Epithelial cell of alveolus of lung (primary cell): ENCODE measurements around the gene C6orf15. TPM values are rescaled to one million over a fixed set of nuclear protein-coding genes. Genes with fewer than 3 reads are reported as not detected.

Source experiments
- total RNA-seq: library from RNA; depleted of rRNA; stranded (reverse); fragments of >200 nt; gene quantifications from 2 replicates; pipeline ENCODE4 v1.2.1, GENCODE V29; 2015

C6orf15 gene
- total RNA-seq, result 0.65 TPM in 1 of 2 replicates, not detected in the other

GRCh38 chr6:31112478-31112877 lies at the start of gene C6orf15:
Gene C6orf15 (minus strand): TSS chr6:31112575. CDS start chr6:31112555, 20 bp downstream.

DNA sequence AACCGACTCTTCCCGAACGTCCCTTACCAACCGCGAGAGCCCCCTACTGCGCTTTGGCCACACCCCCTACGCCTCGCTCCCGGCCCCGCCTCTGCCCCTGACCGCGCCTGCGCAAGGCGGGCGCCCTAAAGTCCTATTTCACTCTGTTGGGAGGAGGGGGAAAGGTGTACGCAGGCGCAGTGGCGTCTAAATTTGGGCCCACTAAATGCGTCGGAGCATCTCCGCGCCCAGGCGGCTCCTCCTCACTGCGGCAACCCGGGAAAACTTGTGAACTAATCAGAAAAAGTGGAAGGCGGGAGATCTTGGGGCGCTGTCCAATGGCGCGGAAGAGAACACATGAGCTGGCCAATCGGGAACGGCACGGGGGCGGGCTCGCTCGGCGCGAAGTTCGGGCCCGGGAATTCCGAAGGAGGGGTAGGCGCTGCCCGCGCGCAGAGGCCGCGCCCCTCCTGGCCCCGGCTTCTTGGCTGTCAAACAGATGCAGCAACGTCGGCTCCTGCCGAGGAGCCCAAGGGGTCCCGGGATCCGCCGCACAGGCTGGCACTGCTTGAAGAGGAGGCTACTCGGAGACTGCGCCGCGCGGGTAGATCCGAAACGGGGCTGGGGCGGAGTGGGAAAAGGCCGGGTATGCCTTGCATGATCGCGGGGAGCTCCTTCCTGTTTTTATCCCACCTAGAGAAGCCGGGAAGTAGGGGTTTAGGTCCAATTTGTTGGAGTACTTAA lies 45.9 kb upstream of the C6orf15 start, which contains the start of gene TCF19:
Gene TCF19 (plus strand): TSS at position 450 of the 723 bp plus-strand sequence. CDS start 881 bp downstream, outside the sequence.

DNA sequence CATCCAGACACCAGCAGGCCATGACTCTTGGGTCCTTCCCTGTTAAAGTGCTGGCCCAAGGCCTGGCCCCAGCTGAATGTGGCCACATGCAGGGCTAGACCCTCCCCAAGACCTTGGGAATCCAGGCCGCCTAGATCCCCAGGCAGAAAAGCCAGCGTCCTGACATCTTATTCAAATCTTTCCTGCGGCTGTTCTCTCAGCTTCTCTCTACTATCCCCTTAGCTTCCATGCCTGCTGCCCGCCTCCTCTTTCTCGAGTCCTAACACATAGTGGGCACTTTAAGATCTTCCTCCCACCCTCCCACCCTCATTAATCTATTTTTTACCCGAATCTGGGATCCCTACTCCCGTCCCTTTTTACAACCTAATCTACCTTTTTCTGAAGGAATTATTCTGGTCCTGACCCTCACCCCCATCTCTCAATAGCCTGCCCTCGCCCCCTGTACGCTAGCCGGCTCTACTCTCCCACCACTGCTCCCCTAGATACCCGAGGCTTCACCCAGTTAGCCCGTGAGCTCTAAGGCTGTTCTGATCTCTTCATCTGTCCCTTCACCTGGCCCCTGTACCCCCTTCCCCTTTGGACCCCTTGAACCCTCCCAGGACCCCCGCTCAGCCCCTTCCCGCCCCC lies 45.3 kb upstream of the C6orf15 start, which contains the start of gene CCHCR1:
Gene CCHCR1 (minus strand): TSS at position 290 of the 627 bp plus-strand sequence. CDS start 202 bp downstream, at position 88.

GRCh38 chr6:31138982-31139381 lies 26.6 kb upstream of the C6orf15 start, which contains the start of gene PSORS1C2:
Gene PSORS1C2 (minus strand): TSS chr6:31139066. CDS start chr6:31139026, 40 bp downstream.

GRCh38 chr6:31120151-31120915 lies 8.0 kb upstream of the C6orf15 start, which contains the start of gene CDSN:
Gene CDSN (minus strand): TSS chr6:31120446. CDS start chr6:31120419, 27 bp downstream.

GRCh38 chr6:31114541-31114878 lies 2.1 kb upstream of the C6orf15 start, which contains the start of gene PSORS1C1:
Gene PSORS1C1 (plus strand): TSS chr6:31114800. CDS start chr6:31129633, 14,833 bp downstream.

Other genes starting within 250 kb of the C6orf15 start
- 24.4 and 36.8 TPM in 2 replicates for gene DDR1, start 228.1 kb downstream of the C6orf15 start, total RNA-seq
- 12.3 and 22.7 TPM in 2 replicates for gene GTF2H4, start 204.4 kb downstream of the C6orf15 start, total RNA-seq
- 14.1 and 14.5 TPM in 2 replicates for gene VARS2, start 198.3 kb downstream of the C6orf15 start, total RNA-seq
- gene SFTA2, start 180.4 kb downstream of the C6orf15 start, total RNA-seq, result not detected in 2 replicates
- not detected in 2 replicates for gene MUCL3, start 171.6 kb downstream of the C6orf15 start, total RNA-seq
- gene MUC21, start 128.9 kb downstream of the C6orf15 start, total RNA-seq, result not detected in 2 replicates
- not detected in 2 replicates for gene MUC22, start 102.1 kb downstream of the C6orf15 start, total RNA-seq
- under 0.01 and 0.16 TPM in 2 replicates for gene PSORS1C1, start 2.2 kb upstream of the C6orf15 start, total RNA-seq
- gene CDSN, start 7.9 kb upstream of the C6orf15 start, total RNA-seq, result 0.13 TPM in 1 of 2 replicates, not detected in the other
- not detected in 2 replicates for gene PSORS1C2, start 26.5 kb upstream of the C6orf15 start, total RNA-seq
- 15.9 and 17.8 TPM in 2 replicates for gene CCHCR1, start 45.2 kb upstream of the C6orf15 start, total RNA-seq
- gene TCF19, start 46.0 kb upstream of the C6orf15 start, total RNA-seq, result 2.7 and 21.2 TPM in 2 replicates
- not detected in 2 replicates for gene POU5F1, start 58.1 kb upstream of the C6orf15 start, total RNA-seq
- 494 and 516 TPM in 2 replicates for gene HLA-C, start 159.5 kb upstream of the C6orf15 start, total RNA-seq
- 289 and 417 TPM in 2 replicates for gene HLA-B, start 244.6 kb upstream of the C6orf15 start, total RNA-seq